ENCODE measurements around the gene KCNMB3.
A peak's percentile ranks its signal among the peaks of the same experiment; 100 is the strongest.
"Not testable (repeated sequence)": the region's sequence is repeated elsewhere in the genome, so short reads cannot be mapped to it uniquely, and the experiment has no call there.

KCNMB3 gene

GRCh38 chr3:179264449-179264848 is 13.5 kb upstream of the KCNMB3 start:
- no peak for DNase-seq (ENCODE audit: low read depth)

GRCh38 chr3:179263134-179263533 is 12.2 kb upstream of the KCNMB3 start:
- DNase-seq (ENCODE audit: low read depth): no peak

- peak; percentile 57 for DNase-seq (ENCODE audit: low read depth)
Observed at GRCh38 chr3:179260949-179261765, 10.2 kb upstream of the KCNMB3 start.

GRCh38 chr3:179259959-179260756 is 9.2 kb upstream of the KCNMB3 start:
- DNase-seq (ENCODE audit: low read depth): not testable (repeated sequence)

- no peak for DNase-seq (ENCODE audit: low read depth)
Observed at GRCh38 chr3:179258820-179259219, 7.9 kb upstream of the KCNMB3 start.

- not testable (repeated sequence) for DNase-seq (ENCODE audit: low read depth)
Observed at GRCh38 chr3:179257742-179258141, 6.8 kb upstream of the KCNMB3 start.

- DNase-seq (ENCODE audit: low read depth): no peak
Observed at GRCh38 chr3:179256813-179257212, 5.9 kb upstream of the KCNMB3 start.

- no peak for DNase-seq (ENCODE audit: low read depth)
Observed at GRCh38 chr3:179247289-179248015, 3.5 kb downstream of the KCNMB3 start.

GRCh38 chr3:179244878-179245277 is 6.0 kb downstream of the KCNMB3 start:
- peak; percentile 46 for DNase-seq (ENCODE audit: low read depth)

- not testable (repeated sequence) for DNase-seq (ENCODE audit: low read depth)
Observed at GRCh38 chr3:179242859-179243258, 8.1 kb downstream of the KCNMB3 start.

GRCh38 chr3:179240299-179240698 is 10.6 kb downstream of the KCNMB3 start:
- not testable (repeated sequence) for DNase-seq (ENCODE audit: low read depth)

GRCh38 chr3:179236669-179237301 is 14.1 kb downstream of the KCNMB3 start:
- no peak for DNase-seq (ENCODE audit: low read depth)

GRCh38 chr3:179234199-179234598 is 16.7 kb downstream of the KCNMB3 start:
- peak; percentile 65 for DNase-seq (ENCODE audit: low read depth)

GRCh38 chr3:179233043-179233442 is 17.9 kb downstream of the KCNMB3 start:
- no peak for DNase-seq (ENCODE audit: low read depth)

- no peak for DNase-seq (ENCODE audit: low read depth)
Observed at GRCh38 chr3:179229177-179229576, 21.7 kb downstream of the KCNMB3 start.

GRCh38 chr3:179227349-179227748 is 23.6 kb downstream of the KCNMB3 start:
- peak; percentile 17 for DNase-seq (ENCODE audit: low read depth)

GRCh38 chr3:179224584-179224983 is 26.3 kb downstream of the KCNMB3 start:
- DNase-seq (ENCODE audit: low read depth): no peak

GRCh38 chr3:179223548-179223947 is 27.4 kb downstream of the KCNMB3 start:
- DNase-seq (ENCODE audit: low read depth): no peak

- DNase-seq (ENCODE audit: low read depth): not testable (repeated sequence)
Observed at GRCh38 chr3:179218213-179218612, 32.7 kb downstream of the KCNMB3 start.

GRCh38 chr3:179215550-179215949 is 35.4 kb downstream of the KCNMB3 start:
- peak; percentile 10 for DNase-seq (ENCODE audit: low read depth)

- no peak for DNase-seq (ENCODE audit: low read depth)
Observed at GRCh38 chr3:179200790-179201189, 50.1 kb downstream of the KCNMB3 start.

GRCh38 chr3:179196700-179197099 is 54.2 kb downstream of the KCNMB3 start:
- DNase-seq (ENCODE audit: low read depth): no peak
